K562 treated with DMSO at 1 percent for 24 hours (cell line): ENCODE results near the gene STK26. TPM values are rescaled to one million over a fixed set of nuclear protein-coding genes. Genes with fewer than 3 reads are reported as not detected.

Source experiments
- total RNA-seq: library from RNA; unstranded; fragments of 300-600 nt; gene quantifications from 2 replicates; pipeline ENCODE4 v1.2.3, GENCODE V29; 2022; ENCODE audit warnings: low read depth; ENCODE audit not compliant: insufficient read depth

The STK26 gene
- 18.7 and 20.7 TPM in 2 replicates for total RNA-seq

DNA sequence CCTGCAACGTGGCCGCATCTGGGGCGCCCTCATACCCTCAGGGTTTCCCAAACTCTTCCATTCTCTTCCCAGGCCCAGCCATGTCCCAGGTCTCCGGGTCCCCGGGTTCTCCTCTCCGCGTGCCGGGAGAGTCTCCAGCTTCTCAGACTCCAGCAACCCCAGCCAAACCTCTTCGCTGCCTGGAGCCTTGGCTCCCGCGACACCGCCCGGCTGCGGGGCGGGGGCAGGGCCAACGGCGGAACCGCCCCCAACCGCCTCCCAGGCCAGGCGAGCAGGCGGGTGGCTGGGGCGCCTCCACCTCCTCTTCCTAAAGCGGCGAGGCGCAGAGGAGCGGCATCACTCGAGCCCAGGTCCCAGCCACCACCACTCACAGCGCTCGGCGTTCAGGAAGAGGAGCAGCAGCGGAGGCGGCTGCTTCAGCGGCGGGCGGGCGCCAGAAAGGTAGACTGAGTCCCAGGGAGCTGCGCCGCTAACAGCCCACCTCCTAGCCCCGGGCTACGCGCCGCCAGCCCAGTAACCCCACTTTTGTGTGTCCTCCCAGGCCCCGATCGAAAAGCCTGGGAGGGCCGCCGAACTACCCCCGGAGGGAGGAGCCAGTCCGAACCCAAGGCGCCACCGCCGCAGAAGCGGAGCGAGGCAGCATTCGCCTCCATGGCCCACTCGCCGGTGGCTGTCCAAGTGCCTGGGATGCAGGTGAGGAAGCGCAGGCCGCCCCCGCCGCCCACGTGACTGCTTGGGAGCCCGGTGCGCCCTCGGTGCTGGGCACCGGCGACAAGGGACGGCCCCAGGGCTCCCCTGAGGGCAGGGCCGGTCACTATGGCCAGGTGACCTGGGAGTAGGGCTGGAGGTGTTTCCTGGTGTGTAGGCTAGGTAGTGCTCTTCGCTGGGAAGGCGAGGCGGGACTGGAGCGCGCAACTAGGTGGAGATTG is at the start of gene STK26:
STK26 (plus strand) TSS at position 336 of the 929 bp plus-strand sequence; CDS start at position 652, 316 bp downstream.

Other genes with a start within 250 kb of the STK26 start
- not detected in 2 replicates for gene FRMD7, start 104.7 kb downstream of the STK26 start, total RNA-seq
- gene RAP2C, start 196.1 kb downstream of the STK26 start, total RNA-seq: 14.2 and 14.4 TPM in 2 replicates